ENCODE results near the gene ENDOV.

Gene ENDOV

GRCh38 chr17:80457236-80457856, 42.4 kb downstream of the ENDOV start:
- DNase-seq (ENCODE audit: insufficient read length, low spot score) (no peak), FAIRE-seq (no peak)
- no peak for TF ChIP-seq CTCF (IDR thresholded peaks at IDR 0.05; ENCODE audit: insufficient read depth, missing control alignments)

- FAIRE-seq, result no peak
Observed at GRCh38 chr17:80458016-80458415, 43.0 kb downstream of the ENDOV start.

GRCh38 chr17:80459234-80459633, 44.3 kb downstream of the ENDOV start:
- FAIRE-seq, result no peak
- no peak for TF ChIP-seq CTCF (IDR thresholded peaks at IDR 0.05; ENCODE audit: insufficient read depth, missing control alignments)
- no peak for DNase-seq (ENCODE audit: insufficient read length, low spot score)

More at GRCh38 chr17:80458016-80458415, 43.0 kb downstream of the ENDOV start:
- no peak for TF ChIP-seq CTCF (IDR thresholded peaks at IDR 0.05; ENCODE audit: insufficient read depth, missing control alignments)
- no peak for DNase-seq (ENCODE audit: insufficient read length, low spot score)

- FAIRE-seq, result no peak
- no peak for DNase-seq (ENCODE audit: insufficient read length, low spot score)
- no peak for TF ChIP-seq CTCF (IDR thresholded peaks at IDR 0.05; ENCODE audit: insufficient read depth, missing control alignments)
Observed at GRCh38 chr17:80460429-80460834, 45.5 kb downstream of the ENDOV start.

- TF ChIP-seq CTCF (IDR thresholded peaks at IDR 0.05; ENCODE audit: insufficient read depth, missing control alignments), result no peak
- no peak for DNase-seq (ENCODE audit: insufficient read length, low spot score)
Observed at GRCh38 chr17:80461528-80462160, 46.7 kb downstream of the ENDOV start.

GRCh38 chr17:80463784-80464400, 48.9 kb downstream of the ENDOV start:
- TF ChIP-seq CTCF (IDR thresholded peaks at IDR 0.05; ENCODE audit: insufficient read depth, missing control alignments), result no peak
- FAIRE-seq (no peak), DNase-seq (ENCODE audit: insufficient read length, low spot score) (no peak)

More at GRCh38 chr17:80461528-80462160, 46.7 kb downstream of the ENDOV start:
- no peak for FAIRE-seq

- TF ChIP-seq CTCF (IDR thresholded peaks at IDR 0.05; ENCODE audit: insufficient read depth, missing control alignments), result no peak
- FAIRE-seq, result no peak
Observed at GRCh38 chr17:80464486-80464885, 49.5 kb downstream of the ENDOV start.

More at GRCh38 chr17:80464486-80464885, 49.5 kb downstream of the ENDOV start:
- no peak for DNase-seq (ENCODE audit: insufficient read length, low spot score)

Measured in D721Med (cell line).